EH (cell line): ENCODE data around the gene CFAP53.

ENCODE experiments used
- DNase-seq: peaks from one replicate; pipeline ENCODE4 v3.0.0-alpha.2; 2015; ENCODE audit warnings: low read depth

Gene CFAP53

GRCh38 chr18:50193796-50194630 lies 72.3 kb downstream of the CFAP53 start:
- DNase-seq = no peak

GRCh38 chr18:50192995-50193795 lies 73.1 kb downstream of the CFAP53 start:
- no peak for DNase-seq

- no peak for DNase-seq
Observed at GRCh38 chr18:50190926-50191325, 75.4 kb downstream of the CFAP53 start.

- DNase-seq = no peak
Observed at GRCh38 chr18:50190236-50190635, 76.1 kb downstream of the CFAP53 start.

- DNase-seq = no peak
Observed at GRCh38 chr18:50189160-50189559, 77.1 kb downstream of the CFAP53 start.

- DNase-seq = no peak
Observed at GRCh38 chr18:50188652-50189051, 77.6 kb downstream of the CFAP53 start.

- no peak for DNase-seq
Observed at GRCh38 chr18:50187659-50188058, 78.6 kb downstream of the CFAP53 start.

- DNase-seq = no peak
Observed at GRCh38 chr18:50186385-50186784, 79.9 kb downstream of the CFAP53 start.

GRCh38 chr18:50183556-50183955 lies 82.7 kb downstream of the CFAP53 start:
- peak; percentile 35 for DNase-seq

GRCh38 chr18:50182511-50182910 lies 83.8 kb downstream of the CFAP53 start:
- no peak for DNase-seq

- DNase-seq = no peak
Observed at GRCh38 chr18:50181590-50181989, 84.7 kb downstream of the CFAP53 start.

GRCh38 chr18:50179465-50179864 lies 86.8 kb downstream of the CFAP53 start:
- DNase-seq = no peak

GRCh38 chr18:50177294-50177992 lies 88.9 kb downstream of the CFAP53 start:
- no peak for DNase-seq
